K562 (cell line): ENCODE measurements around the gene IL5. TPM values are rescaled to one million over a fixed set of nuclear protein-coding genes. Genes with fewer than 3 reads are reported as not detected.

Experiments used
- CHD2 ChIP-seq: IDR thresholded peaks from 2 replicates; pipeline ENCODE4 v1.6.1; 2011; ENCODE audit warnings: low read depth, low read length
- E2F3 ChIP-seq: fragments of 250-450 bp; sonication (Bioruptor Pico); IDR thresholded peaks from 2 replicates; pipeline ENCODE4 v1.4.0; 2020; ENCODE audit warnings: mild to moderate bottlenecking
- HMG20B ChIP-seq: fragments of 250-450 bp; sonication (Bioruptor Pico); IDR thresholded peaks from 2 replicates; pipeline ENCODE4 v1.5.0; 2021; ENCODE audit warnings: mild to moderate bottlenecking
- KLF1 ChIP-seq: fragments of 450-650 bp; IDR thresholded peaks from 2 replicates; pipeline ENCODE4 v1.6.1; 2016; ENCODE audit warnings: missing genetic modification characterization, missing compliant biosample characterization
- KLF16 ChIP-seq: IDR thresholded peaks from 2 replicates; pipeline ENCODE4 v1.6.1; 2016; ENCODE audit warnings: antibody characterized with exemption
- MYNN ChIP-seq, 2 experiments: sonication (generic); formaldehyde crosslinking in 1 of 2; IDR thresholded peaks; 2 replicates each; pipeline versions ENCODE4 v1.5.0 to v1.6.1; 2016 to 2020; ENCODE audit warnings: antibody characterized with exemption in 1 of 2, missing genetic modification reagents in 1 of 2
- PHB2 ChIP-seq: fragments of 450-650 bp; IDR thresholded peaks from 2 replicates; pipeline ENCODE4 v1.6.1; 2017; ENCODE audit warnings: low read depth
- PRMT5 ChIP-seq: sonication (generic); formaldehyde crosslinking; IDR thresholded peaks from 2 replicates; pipeline ENCODE4 v1.5.0; 2020; ENCODE audit warnings: missing genetic modification reagents
- SMARCB1 ChIP-seq: IDR thresholded peaks from 2 replicates; pipeline ENCODE4 v1.6.1; 2011; ENCODE audit warnings: improper control_type of control experiment, low read depth; ENCODE audit not compliant: insufficient read length
- ZNF583 ChIP-seq: fragments of 250-450 bp; sonication (Bioruptor Pico); IDR thresholded peaks from 2 replicates; pipeline ENCODE4 v1.4.0; 2020
- polyA plus RNA-seq, 8 experiments: library from polyadenylated mRNA; depleted of rRNA in 4 of 8; stranded (reverse) in 5 of 8; unstranded in 3 of 8; fragments of >200 nt; fragmentation: Nextera tagmentation in 2 of 8; fragmentation: Illumina TruSeq in 1 of 8; extraction: Ambion mirVana in 2 of 8; extraction: Trizol in 1 of 8; gene quantifications; 2 replicates each; pipeline versions ENCODE4 v1.2.1 to v1.2.3, GENCODE V29; 2011 to 2014; ENCODE audit warnings: inconsistent platforms in 1 of 8, missing spikeins in 1 of 8
- total RNA-seq, 7 experiments: library from RNA; depleted of rRNA in 6 of 7; stranded (reverse); fragments of >200 nt in 6 of 7; fragmentation: Illumina TruSeq in 2 of 7; extraction: Trizol in 2 of 7; gene quantifications; 2 replicates each; pipeline versions ENCODE4 v1.2.1 to v1.2.3, GENCODE V29; 2011 to 2021; ENCODE audit warnings: low replicate concordance in 1 of 7
- TF ChIP-seq, protein P1 (sequence below): fragments of 450-650 bp; IDR thresholded peaks from 2 replicates; pipeline ENCODE4 v1.6.1; 2018; ENCODE audit not compliant: partially characterized antibody
- TF ChIP-seq, protein P2 (sequence below): fragments of 250-450 bp; sonication (Bioruptor Pico); IDR thresholded peaks from 2 replicates; pipeline ENCODE4 v1.8.0; 2021; ENCODE audit warnings: mild to moderate bottlenecking, moderate library complexity
- TF ChIP-seq, protein P3 (sequence below): sonication (generic); formaldehyde crosslinking; IDR thresholded peaks from 2 replicates; pipeline ENCODE4 v1.8.0; 2022; ENCODE audit warnings: mild to moderate bottlenecking, missing genetic modification reagents
- TF ChIP-seq, protein P4 (sequence below): sonication (generic); IDR thresholded peaks from 2 replicates; pipeline ENCODE4 v1.6.1; 2016
- TF ChIP-seq, protein P5 (sequence below): fragments of 450-650 bp; IDR thresholded peaks from 2 replicates; pipeline ENCODE4 v1.6.1; 2017; ENCODE audit warnings: antibody characterized with exemption
- TF ChIP-seq, protein P6 (sequence below): fragments of 250-450 bp; sonication (Bioruptor Pico); IDR thresholded peaks from 2 replicates; pipeline ENCODE4 v1.4.0; 2020; ENCODE audit warnings: mild to moderate bottlenecking, moderate library complexity, borderline replicate concordance

Gene IL5
- total and polyA plus RNA-seq, 9 of the 15 experiments (the other 6 are each of a cell fraction or from before 2014, with no cell fraction given) = 0.44 TPM; not detected in 8

DNA sequence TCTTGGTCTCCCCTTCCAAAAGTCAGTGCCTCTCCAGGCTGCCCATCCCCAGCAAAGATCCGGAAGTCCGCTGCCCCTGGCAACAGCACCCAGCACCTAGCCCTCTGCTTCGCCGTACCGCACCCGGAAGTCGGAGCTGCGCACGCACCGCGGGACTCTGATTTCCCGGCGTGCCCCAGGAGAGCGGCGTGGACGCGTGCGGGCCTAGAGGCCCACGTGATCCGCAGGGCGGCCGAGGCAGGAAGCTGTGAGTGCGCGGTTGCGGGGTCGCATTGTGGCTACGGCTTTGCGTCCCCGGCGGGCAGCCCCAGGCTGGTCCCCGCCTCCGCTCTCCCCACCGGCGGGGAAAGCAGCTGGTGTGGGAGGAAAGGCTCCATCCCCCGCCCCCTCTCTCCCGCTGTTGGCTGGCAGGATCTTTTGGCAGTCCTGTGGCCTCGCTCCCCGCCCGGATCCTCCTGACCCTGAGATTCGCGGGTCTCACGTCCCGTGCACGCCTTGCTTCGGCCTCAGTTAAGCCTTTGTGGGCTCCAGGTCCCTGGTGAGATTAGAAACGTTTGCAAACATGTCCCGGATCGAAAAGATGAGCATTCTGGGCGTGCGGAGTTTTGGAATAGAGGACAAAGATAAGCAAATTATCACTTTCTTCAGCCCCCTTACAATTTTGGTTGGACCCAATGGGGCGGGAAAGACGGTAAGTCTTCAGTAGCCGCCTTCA lies 13.6 kb upstream of the IL5 start, which contains the start of gene RAD50 (continued):
- TF ChIP-seq, protein P1, sequence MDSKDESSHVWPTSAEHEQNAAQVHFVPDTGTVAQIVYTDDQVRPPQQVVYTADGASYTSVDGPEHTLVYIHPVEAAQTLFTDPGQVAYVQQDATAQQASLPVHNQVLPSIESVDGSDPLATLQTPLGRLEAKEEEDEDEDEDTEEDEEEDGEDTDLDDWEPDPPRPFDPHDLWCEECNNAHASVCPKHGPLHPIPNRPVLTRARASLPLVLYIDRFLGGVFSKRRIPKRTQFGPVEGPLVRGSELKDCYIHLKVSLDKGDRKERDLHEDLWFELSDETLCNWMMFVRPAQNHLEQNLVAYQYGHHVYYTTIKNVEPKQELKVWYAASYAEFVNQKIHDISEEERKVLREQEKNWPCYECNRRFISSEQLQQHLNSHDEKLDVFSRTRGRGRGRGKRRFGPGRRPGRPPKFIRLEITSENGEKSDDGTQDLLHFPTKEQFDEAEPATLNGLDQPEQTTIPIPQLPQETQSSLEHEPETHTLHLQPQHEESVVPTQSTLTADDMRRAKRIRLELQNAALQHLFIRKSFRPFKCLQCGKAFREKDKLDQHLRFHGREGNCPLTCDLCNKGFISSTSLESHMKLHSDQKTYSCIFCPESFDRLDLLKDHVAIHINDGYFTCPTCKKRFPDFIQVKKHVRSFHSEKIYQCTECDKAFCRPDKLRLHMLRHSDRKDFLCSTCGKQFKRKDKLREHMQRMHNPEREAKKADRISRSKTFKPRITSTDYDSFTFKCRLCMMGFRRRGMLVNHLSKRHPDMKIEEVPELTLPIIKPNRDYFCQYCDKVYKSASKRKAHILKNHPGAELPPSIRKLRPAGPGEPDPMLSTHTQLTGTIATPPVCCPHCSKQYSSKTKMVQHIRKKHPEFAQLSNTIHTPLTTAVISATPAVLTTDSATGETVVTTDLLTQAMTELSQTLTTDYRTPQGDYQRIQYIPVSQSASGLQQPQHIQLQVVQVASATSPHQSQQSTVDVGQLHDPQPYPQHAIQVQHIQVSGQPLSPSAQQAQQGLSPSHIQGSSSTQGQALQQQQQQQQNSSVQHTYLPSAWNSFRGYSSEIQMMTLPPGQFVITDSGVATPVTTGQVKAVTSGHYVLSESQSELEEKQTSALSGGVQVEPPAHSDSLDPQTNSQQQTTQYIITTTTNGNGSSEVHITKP = peak; percentile 96
- TF ChIP-seq PRMT5 (CRISPR knock-in tag) (no peak), PHB2 (no peak), SMARCB1 (no peak), E2F3 (CRISPR knock-in tag) (peak; percentile 75), KLF1 (peak; percentile 57; the same call in 1 of the 2 replicates), CHD2 (no peak; the same call in 1 of the 2 replicates), HMG20B (CRISPR knock-in tag) (no peak), KLF16 (no peak), MYNN (IDR thresholded peaks at IDR 0.05) (peak; percentile 52; the same call in 1 of the 2 replicates), MYNN (CRISPR knock-in tag; IDR thresholded peaks at IDR 0.05) (no peak), ZNF583 (CRISPR knock-in tag) (0 out of 2 replicates have a peak, but pooled peaks have one; percentile 30)
- TF ChIP-seq, protein P2, sequence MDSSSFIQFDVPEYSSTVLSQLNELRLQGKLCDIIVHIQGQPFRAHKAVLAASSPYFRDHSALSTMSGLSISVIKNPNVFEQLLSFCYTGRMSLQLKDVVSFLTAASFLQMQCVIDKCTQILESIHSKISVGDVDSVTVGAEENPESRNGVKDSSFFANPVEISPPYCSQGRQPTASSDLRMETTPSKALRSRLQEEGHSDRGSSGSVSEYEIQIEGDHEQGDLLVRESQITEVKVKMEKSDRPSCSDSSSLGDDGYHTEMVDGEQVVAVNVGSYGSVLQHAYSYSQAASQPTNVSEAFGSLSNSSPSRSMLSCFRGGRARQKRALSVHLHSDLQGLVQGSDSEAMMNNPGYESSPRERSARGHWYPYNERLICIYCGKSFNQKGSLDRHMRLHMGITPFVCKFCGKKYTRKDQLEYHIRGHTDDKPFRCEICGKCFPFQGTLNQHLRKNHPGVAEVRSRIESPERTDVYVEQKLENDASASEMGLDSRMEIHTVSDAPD (CRISPR knock-in tag) = no peak
- TF ChIP-seq, protein P3, sequence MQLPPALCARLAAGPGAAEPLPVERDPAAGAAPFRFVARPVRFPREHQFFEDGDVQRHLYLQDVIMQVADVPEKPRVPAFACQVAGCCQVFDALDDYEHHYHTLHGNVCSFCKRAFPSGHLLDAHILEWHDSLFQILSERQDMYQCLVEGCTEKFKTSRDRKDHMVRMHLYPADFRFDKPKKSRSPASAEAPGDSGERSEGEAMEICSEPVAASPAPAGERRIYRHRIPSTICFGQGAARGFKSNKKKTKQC = peak; percentile 87
- TF ChIP-seq, protein P4, sequence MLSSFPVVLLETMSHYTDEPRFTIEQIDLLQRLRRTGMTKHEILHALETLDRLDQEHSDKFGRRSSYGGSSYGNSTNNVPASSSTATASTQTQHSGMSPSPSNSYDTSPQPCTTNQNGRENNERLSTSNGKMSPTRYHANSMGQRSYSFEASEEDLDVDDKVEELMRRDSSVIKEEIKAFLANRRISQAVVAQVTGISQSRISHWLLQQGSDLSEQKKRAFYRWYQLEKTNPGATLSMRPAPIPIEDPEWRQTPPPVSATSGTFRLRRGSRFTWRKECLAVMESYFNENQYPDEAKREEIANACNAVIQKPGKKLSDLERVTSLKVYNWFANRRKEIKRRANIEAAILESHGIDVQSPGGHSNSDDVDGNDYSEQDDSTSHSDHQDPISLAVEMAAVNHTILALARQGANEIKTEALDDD = no peak
- TF ChIP-seq, protein P5, sequence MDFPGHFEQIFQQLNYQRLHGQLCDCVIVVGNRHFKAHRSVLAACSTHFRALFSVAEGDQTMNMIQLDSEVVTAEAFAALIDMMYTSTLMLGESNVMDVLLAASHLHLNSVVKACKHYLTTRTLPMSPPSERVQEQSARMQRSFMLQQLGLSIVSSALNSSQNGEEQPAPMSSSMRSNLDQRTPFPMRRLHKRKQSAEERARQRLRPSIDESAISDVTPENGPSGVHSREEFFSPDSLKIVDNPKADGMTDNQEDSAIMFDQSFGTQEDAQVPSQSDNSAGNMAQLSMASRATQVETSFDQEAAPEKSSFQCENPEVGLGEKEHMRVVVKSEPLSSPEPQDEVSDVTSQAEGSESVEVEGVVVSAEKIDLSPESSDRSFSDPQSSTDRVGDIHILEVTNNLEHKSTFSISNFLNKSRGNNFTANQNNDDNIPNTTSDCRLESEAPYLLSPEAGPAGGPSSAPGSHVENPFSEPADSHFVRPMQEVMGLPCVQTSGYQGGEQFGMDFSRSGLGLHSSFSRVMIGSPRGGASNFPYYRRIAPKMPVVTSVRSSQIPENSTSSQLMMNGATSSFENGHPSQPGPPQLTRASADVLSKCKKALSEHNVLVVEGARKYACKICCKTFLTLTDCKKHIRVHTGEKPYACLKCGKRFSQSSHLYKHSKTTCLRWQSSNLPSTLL = no peak
- TF ChIP-seq, protein P6, sequence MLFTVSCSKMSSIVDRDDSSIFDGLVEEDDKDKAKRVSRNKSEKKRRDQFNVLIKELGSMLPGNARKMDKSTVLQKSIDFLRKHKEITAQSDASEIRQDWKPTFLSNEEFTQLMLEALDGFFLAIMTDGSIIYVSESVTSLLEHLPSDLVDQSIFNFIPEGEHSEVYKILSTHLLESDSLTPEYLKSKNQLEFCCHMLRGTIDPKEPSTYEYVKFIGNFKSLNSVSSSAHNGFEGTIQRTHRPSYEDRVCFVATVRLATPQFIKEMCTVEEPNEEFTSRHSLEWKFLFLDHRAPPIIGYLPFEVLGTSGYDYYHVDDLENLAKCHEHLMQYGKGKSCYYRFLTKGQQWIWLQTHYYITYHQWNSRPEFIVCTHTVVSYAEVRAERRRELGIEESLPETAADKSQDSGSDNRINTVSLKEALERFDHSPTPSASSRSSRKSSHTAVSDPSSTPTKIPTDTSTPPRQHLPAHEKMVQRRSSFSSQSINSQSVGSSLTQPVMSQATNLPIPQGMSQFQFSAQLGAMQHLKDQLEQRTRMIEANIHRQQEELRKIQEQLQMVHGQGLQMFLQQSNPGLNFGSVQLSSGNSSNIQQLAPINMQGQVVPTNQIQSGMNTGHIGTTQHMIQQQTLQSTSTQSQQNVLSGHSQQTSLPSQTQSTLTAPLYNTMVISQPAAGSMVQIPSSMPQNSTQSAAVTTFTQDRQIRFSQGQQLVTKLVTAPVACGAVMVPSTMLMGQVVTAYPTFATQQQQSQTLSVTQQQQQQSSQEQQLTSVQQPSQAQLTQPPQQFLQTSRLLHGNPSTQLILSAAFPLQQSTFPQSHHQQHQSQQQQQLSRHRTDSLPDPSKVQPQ = peak; percentile 74
